Measurements from ENCODE around the gene PCF11.

- TF ChIP-seq CTCF (IDR thresholded peaks at IDR 0.05; ENCODE audit: insufficient read depth, low read length) (no peak), POLR2AphosphoS5 (IDR thresholded peaks at IDR 0.05; ENCODE audit: low read depth) (no peak), REST (IDR thresholded peaks at IDR 0.05; ENCODE audit: insufficient replicate concordance, low read depth) (no peak), GABPA (IDR thresholded peaks at IDR 0.05; ENCODE audit: low read depth) (no peak), SPI1 (IDR thresholded peaks at IDR 0.05; ENCODE audit: borderline replicate concordance, low read depth) (no peak)
These were observed 29.7 kb upstream of the PCF11 start for GRCh38 chr11:83127310-83127637.
